ENCODE measurements around the gene TMEM123. TPM values are rescaled to one million over a fixed set of nuclear protein-coding genes. Genes with fewer than 3 reads are reported as not detected.
A peak's percentile ranks its signal among the peaks of the same experiment; 100 is the strongest.

The TMEM123 gene
- total and polyA plus RNA-seq, 2 of the 13 experiments (the other 11 are each of a cell fraction or from before 2014, with no cell fraction given): 365 to 2,761 TPM

- TF ChIP-seq NFYB (CRISPR knock-in tag; IDR thresholded peaks at IDR 0.05): no peak
- TF ChIP-seq ZNF253 (CRISPR knock-in tag; IDR thresholded peaks at IDR 0.05; ENCODE audit: borderline replicate concordance): no peak
- peak; percentile 66; the same call in 1 of the 2 replicates for TF ChIP-seq TMF1 (CRISPR knock-in tag; IDR thresholded peaks at IDR 0.05; ENCODE audit: low read depth)
- TF ChIP-seq, protein P1, sequence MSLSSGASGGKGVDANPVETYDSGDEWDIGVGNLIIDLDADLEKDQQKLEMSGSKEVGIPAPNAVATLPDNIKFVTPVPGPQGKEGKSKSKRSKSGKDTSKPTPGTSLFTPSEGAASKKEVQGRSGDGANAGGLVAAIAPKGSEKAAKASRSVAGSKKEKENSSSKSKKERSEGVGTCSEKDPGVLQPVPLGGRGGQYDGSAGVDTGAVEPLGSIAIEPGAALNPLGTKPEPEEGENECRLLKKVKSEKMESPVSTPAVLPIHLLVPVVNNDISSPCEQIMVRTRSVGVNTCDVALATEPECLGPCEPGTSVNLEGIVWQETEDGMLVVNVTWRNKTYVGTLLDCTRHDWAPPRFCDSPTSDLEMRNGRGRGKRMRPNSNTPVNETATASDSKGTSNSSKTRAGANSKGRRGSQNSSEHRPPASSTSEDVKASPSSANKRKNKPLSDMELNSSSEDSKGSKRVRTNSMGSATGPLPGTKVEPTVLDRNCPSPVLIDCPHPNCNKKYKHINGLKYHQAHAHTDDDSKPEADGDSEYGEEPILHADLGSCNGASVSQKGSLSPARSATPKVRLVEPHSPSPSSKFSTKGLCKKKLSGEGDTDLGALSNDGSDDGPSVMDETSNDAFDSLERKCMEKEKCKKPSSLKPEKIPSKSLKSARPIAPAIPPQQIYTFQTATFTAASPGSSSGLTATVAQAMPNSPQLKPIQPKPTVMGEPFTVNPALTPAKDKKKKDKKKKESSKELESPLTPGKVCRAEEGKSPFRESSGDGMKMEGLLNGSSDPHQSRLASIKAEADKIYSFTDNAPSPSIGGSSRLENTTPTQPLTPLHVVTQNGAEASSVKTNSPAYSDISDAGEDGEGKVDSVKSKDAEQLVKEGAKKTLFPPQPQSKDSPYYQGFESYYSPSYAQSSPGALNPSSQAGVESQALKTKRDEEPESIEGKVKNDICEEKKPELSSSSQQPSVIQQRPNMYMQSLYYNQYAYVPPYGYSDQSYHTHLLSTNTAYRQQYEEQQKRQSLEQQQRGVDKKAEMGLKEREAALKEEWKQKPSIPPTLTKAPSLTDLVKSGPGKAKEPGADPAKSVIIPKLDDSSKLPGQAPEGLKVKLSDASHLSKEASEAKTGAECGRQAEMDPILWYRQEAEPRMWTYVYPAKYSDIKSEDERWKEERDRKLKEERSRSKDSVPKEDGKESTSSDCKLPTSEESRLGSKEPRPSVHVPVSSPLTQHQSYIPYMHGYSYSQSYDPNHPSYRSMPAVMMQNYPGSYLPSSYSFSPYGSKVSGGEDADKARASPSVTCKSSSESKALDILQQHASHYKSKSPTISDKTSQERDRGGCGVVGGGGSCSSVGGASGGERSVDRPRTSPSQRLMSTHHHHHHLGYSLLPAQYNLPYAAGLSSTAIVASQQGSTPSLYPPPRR (CRISPR knock-in tag; IDR thresholded peaks at IDR 0.05; ENCODE audit: borderline replicate concordance): peak; percentile 67
- no peak for TF ChIP-seq FOSL1 (CRISPR knock-in tag; IDR thresholded peaks at IDR 0.05; ENCODE audit: borderline replicate concordance)
- no peak for TF ChIP-seq ZNF629 (CRISPR knock-in tag; conservative IDR thresholded peaks at IDR 0.05)
- TF ChIP-seq YEATS4 (CRISPR knock-in tag; IDR thresholded peaks at IDR 0.05; ENCODE audit: borderline replicate concordance): peak; percentile 62
- no peak; the same call in 1 of the 2 replicates for TF ChIP-seq ZNF761 (CRISPR knock-in tag; conservative IDR thresholded peaks at IDR 0.05)
- TF ChIP-seq, protein P2, sequence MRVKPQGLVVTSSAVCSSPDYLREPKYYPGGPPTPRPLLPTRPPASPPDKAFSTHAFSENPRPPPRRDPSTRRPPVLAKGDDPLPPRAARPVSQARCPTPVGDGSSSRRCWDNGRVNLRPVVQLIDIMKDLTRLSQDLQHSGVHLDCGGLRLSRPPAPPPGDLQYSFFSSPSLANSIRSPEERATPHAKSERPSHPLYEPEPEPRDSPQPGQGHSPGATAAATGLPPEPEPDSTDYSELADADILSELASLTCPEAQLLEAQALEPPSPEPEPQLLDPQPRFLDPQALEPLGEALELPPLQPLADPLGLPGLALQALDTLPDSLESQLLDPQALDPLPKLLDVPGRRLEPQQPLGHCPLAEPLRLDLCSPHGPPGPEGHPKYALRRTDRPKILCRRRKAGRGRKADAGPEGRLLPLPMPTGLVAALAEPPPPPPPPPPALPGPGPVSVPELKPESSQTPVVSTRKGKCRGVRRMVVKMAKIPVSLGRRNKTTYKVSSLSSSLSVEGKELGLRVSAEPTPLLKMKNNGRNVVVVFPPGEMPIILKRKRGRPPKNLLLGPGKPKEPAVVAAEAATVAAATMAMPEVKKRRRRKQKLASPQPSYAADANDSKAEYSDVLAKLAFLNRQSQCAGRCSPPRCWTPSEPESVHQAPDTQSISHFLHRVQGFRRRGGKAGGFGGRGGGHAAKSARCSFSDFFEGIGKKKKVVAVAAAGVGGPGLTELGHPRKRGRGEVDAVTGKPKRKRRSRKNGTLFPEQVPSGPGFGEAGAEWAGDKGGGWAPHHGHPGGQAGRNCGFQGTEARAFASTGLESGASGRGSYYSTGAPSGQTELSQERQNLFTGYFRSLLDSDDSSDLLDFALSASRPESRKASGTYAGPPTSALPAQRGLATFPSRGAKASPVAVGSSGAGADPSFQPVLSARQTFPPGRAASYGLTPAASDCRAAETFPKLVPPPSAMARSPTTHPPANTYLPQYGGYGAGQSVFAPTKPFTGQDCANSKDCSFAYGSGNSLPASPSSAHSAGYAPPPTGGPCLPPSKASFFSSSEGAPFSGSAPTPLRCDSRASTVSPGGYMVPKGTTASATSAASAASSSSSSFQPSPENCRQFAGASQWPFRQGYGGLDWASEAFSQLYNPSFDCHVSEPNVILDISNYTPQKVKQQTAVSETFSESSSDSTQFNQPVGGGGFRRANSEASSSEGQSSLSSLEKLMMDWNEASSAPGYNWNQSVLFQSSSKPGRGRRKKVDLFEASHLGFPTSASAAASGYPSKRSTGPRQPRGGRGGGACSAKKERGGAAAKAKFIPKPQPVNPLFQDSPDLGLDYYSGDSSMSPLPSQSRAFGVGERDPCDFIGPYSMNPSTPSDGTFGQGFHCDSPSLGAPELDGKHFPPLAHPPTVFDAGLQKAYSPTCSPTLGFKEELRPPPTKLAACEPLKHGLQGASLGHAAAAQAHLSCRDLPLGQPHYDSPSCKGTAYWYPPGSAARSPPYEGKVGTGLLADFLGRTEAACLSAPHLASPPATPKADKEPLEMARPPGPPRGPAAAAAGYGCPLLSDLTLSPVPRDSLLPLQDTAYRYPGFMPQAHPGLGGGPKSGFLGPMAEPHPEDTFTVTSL (CRISPR knock-in tag; IDR thresholded peaks at IDR 0.05; ENCODE audit: borderline replicate concordance): peak; percentile 38
- 0 out of 2 replicates have a peak, but pooled peaks have one; percentile 49 for TF ChIP-seq SMYD3 (CRISPR knock-in tag; IDR thresholded peaks at IDR 0.05)
- no peak for TF ChIP-seq ZNF501 (CRISPR knock-in tag; IDR thresholded peaks at IDR 0.05)
- TF ChIP-seq TEAD2 (CRISPR knock-in tag; IDR thresholded peaks at IDR 0.05): no peak
- no peak for TF ChIP-seq CEBPB (IDR thresholded peaks at IDR 0.05; ENCODE audit: borderline replicate concordance, low read depth, low read length)
- TF ChIP-seq KLF6 (CRISPR knock-in tag; IDR thresholded peaks at IDR 0.05): peak; percentile 65; the same call in 1 of the 2 replicates
- no peak for TF ChIP-seq ZFP37 (CRISPR knock-in tag; IDR thresholded peaks at IDR 0.05; ENCODE audit: borderline replicate concordance)
Measured at GRCh38 chr11:102452461-102453301, at the start of gene TMEM123 (continued).

All from HepG2 (cell line).